ENCODE measurements around the gene PALM3. TPM values are rescaled to one million over a fixed set of nuclear protein-coding genes. Genes with fewer than 3 reads are reported as not detected.

The PALM3 gene
- total RNA-seq, 3 donors from 2014 or later (not counting 1 experiment from before 2014, with no cell fraction given), result not detected

DNA sequence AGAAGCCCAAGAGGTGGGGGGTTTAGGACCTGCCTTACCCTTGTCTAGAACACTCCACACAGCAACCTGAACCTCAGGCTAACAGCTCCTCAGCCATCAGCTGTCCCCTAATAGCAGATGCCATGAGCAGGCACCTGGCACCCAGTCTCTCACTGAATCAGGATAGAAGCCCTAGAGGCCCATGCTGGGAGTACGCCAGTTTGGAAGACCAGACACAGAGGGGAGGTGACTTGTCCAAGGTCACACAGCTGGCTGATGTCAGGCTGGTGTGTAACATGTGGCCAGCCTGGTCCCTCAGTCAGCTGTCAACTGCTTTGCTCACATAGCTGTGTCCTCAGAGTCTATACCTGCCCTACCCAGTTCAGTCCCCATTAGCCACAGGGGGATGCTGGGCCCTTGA is 41.4 kb upstream of the PALM3 start:
- intact Hi-C loops (cut with micrococcal nuclease), result no loop called here
- H3K4me1 ChIP-seq (ENCODE audit: control insufficient read depth, insufficient read depth, low read length), result no peaks in the 10 kb centered on the region
- ATAC-seq (no peak), DNase-seq (no peak)
- H3K27ac Mint-ChIP-seq, result no peak overlapping the region
- no peaks in the 10 kb centered on the region for H3K27me3 ChIP-seq (ENCODE audit: control insufficient read depth, insufficient read depth, low read length)
- peaks cover 31% of the 10 kb centered on the region for H3K36me3 ChIP-seq (ENCODE audit: control insufficient read depth, insufficient read depth, low read length)
- no peak overlapping the region for H3K4me3 ChIP-seq (ENCODE audit: low read length)
- H3K9me3 ChIP-seq (ENCODE audit: control insufficient read depth, insufficient read depth, low read length), result no peaks in the 10 kb centered on the region
- no peak overlapping the region for H3K4me3 Mint-ChIP-seq
- H3K27ac ChIP-seq (ENCODE audit: low read length), result no peak overlapping the region
- no peaks in the 10 kb centered on the region for H3K27me3 Mint-ChIP-seq (ENCODE audit: low read depth in 2 of 2)
- H3K36me3 Mint-ChIP-seq, result no peaks in the 10 kb centered on the region
- 100% methylated on average over 1 of the region's 1 CpG for WGBS (ENCODE audit: insufficient coverage)
- H3K4me1 Mint-ChIP-seq, result no peaks in the 10 kb centered on the region
- TF ChIP-seq, protein P1, sequence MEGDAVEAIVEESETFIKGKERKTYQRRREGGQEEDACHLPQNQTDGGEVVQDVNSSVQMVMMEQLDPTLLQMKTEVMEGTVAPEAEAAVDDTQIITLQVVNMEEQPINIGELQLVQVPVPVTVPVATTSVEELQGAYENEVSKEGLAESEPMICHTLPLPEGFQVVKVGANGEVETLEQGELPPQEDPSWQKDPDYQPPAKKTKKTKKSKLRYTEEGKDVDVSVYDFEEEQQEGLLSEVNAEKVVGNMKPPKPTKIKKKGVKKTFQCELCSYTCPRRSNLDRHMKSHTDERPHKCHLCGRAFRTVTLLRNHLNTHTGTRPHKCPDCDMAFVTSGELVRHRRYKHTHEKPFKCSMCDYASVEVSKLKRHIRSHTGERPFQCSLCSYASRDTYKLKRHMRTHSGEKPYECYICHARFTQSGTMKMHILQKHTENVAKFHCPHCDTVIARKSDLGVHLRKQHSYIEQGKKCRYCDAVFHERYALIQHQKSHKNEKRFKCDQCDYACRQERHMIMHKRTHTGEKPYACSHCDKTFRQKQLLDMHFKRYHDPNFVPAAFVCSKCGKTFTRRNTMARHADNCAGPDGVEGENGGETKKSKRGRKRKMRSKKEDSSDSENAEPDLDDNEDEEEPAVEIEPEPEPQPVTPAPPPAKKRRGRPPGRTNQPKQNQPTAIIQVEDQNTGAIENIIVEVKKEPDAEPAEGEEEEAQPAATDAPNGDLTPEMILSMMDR (IDR thresholded peaks at IDR 0.05), result no peak
- no peaks in the 10 kb centered on the region for H3K9me3 Mint-ChIP-seq

DNA sequence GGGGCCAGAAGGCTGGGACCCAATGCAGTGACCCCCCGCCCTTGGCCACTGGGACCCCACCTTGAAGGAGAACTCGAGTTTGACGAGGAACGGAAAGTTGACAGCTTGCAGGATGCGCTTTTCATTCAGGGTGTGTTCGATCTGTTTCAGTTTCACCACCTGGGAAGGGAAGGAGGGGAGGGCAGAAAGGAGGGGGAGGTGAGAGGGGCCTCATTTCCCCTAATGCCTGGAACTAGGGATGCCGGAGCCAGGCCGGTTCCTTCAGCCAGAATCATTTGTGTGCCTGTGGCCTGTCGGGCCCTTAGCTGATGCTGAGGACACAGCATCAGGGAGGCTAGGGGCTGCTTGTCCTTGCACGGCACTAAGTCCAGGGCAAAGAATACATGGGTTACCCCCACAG is 40.9 kb upstream of the PALM3 start:
- TF ChIP-seq, protein P1 (IDR thresholded peaks at IDR 0.05), result no peak
- Histone ChIP-seq H3K36me3 (ENCODE audit: control insufficient read depth, insufficient read depth, low read length) (peaks cover 32% of the 10 kb centered on the region), H3K27ac (ENCODE audit: low read length) (no peak overlapping the region), H3K27me3 (ENCODE audit: control insufficient read depth, insufficient read depth, low read length) (no peaks in the 10 kb centered on the region), H3K9me3 (ENCODE audit: control insufficient read depth, insufficient read depth, low read length) (no peaks in the 10 kb centered on the region), H3K4me3 (ENCODE audit: low read length) (no peak overlapping the region), H3K4me1 (ENCODE audit: control insufficient read depth, insufficient read depth, low read length) (no peaks in the 10 kb centered on the region)
- Mint-ChIP-seq H3K27ac (no peak overlapping the region), H3K4me3 (no peak overlapping the region), H3K4me1 (no peaks in the 10 kb centered on the region), H3K27me3 (ENCODE audit: low read depth in 2 of 2) (no peaks in the 10 kb centered on the region), H3K36me3 (no peaks in the 10 kb centered on the region), H3K9me3 (no peaks in the 10 kb centered on the region)
- intact Hi-C loops (cut with micrococcal nuclease), result no loop called here
- WGBS (ENCODE audit: insufficient coverage), result 90% methylated on average over 10 of the region's 10 CpGs
- DNase-seq (no peak), ATAC-seq (no peak)

GRCh38 chr19:14102102-14102696 is 40.3 kb upstream of the PALM3 start:
- no peak overlapping the region for H3K27ac ChIP-seq (ENCODE audit: low read length)
- no peak overlapping the region for H3K27ac Mint-ChIP-seq
- DNase-seq, result no peak
- TF ChIP-seq, protein P1 (IDR thresholded peaks at IDR 0.05), result no peak
- no peaks in the 10 kb centered on the region for H3K27me3 ChIP-seq (ENCODE audit: control insufficient read depth, insufficient read depth, low read length)
- H3K36me3 ChIP-seq (ENCODE audit: control insufficient read depth, insufficient read depth, low read length), result peaks cover 32% of the 10 kb centered on the region
- H3K4me3 Mint-ChIP-seq, result no peak overlapping the region
- no peak for ATAC-seq
- no peaks in the 10 kb centered on the region for H3K9me3 ChIP-seq (ENCODE audit: control insufficient read depth, insufficient read depth, low read length)
- no peak overlapping the region for H3K4me3 ChIP-seq (ENCODE audit: low read length)
- intact Hi-C loops (cut with micrococcal nuclease), result no loop called here
- H3K4me1 Mint-ChIP-seq, result no peaks in the 10 kb centered on the region
- 92% methylated on average over 11 of the region's 11 CpGs for WGBS (ENCODE audit: insufficient coverage)
- H3K27me3 Mint-ChIP-seq (ENCODE audit: low read depth in 2 of 2), result no peaks in the 10 kb centered on the region
- H3K36me3 Mint-ChIP-seq, result no peaks in the 10 kb centered on the region
- no peaks in the 10 kb centered on the region for H3K9me3 Mint-ChIP-seq
- H3K4me1 ChIP-seq (ENCODE audit: control insufficient read depth, insufficient read depth, low read length), result no peaks in the 10 kb centered on the region

GRCh38 chr19:14101003-14101545 is 39.2 kb upstream of the PALM3 start:
- ATAC-seq, result no peak
- no peak for DNase-seq
- Mint-ChIP-seq H3K27ac (no peak overlapping the region), H3K9me3 (no peaks in the 10 kb centered on the region), H3K4me3 (no peak overlapping the region), H3K4me1 (no peaks in the 10 kb centered on the region), H3K27me3 (ENCODE audit: low read depth in 2 of 2) (no peaks in the 10 kb centered on the region), H3K36me3 (no peaks in the 10 kb centered on the region)
- TF ChIP-seq, protein P1 (IDR thresholded peaks at IDR 0.05), result no peak
- Histone ChIP-seq H3K27me3 (ENCODE audit: control insufficient read depth, insufficient read depth, low read length) (no peaks in the 10 kb centered on the region), H3K4me3 (ENCODE audit: low read length) (no peak overlapping the region), H3K27ac (ENCODE audit: low read length) (no peak overlapping the region), H3K4me1 (ENCODE audit: control insufficient read depth, insufficient read depth, low read length) (no peaks in the 10 kb centered on the region), H3K36me3 (ENCODE audit: control insufficient read depth, insufficient read depth, low read length) (peaks cover 36% of the 10 kb centered on the region), H3K9me3 (ENCODE audit: control insufficient read depth, insufficient read depth, low read length) (no peaks in the 10 kb centered on the region)
- WGBS (ENCODE audit: insufficient coverage), result 97% methylated on average over 6 of the region's 6 CpGs
- intact Hi-C loops (cut with micrococcal nuclease), result no loop called here

All from natural killer cell (primary cell).